SU-DHL-6 (cell line): ENCODE measurements around the gene CTNS.

Source experiments
- H2AFZ ChIP-seq: fragments of 200-600 bp; sonication (generic); 2 replicates; pipeline ENCODE4 v1.6.1; 2014; ENCODE audit warnings: low read depth, mild to moderate bottlenecking, moderate library complexity, mixed read lengths, antibody characterized with exemption, low read length; ENCODE audit not compliant: severe bottlenecking
- H3F3A ChIP-seq: fragments of 200-600 bp; shearing (Covaris generic); 2 replicates; pipeline ENCODE4 v1.6.0; 2016; ENCODE audit warnings: antibody characterized with exemption, mild to moderate bottlenecking; ENCODE audit not compliant: insufficient read depth
- H3K27ac ChIP-seq: fragments of 200-600 bp; sonication (generic); 2 replicates; pipeline ENCODE4 v1.5.1; 2016; ENCODE audit warnings: low read depth, mild to moderate bottlenecking, low read length, moderate library complexity, mixed read lengths
- H3K27me3 ChIP-seq: fragments of 200-600 bp; sonication (generic), shearing (Covaris generic); 2 replicates; pipeline ENCODE4 v1.6.0; 2014; ENCODE audit warnings: mild to moderate bottlenecking, low read length
- H3K36me3 ChIP-seq: fragments of 200-600 bp; sonication (generic); 2 replicates; pipeline ENCODE4 v1.6.1; 2014; ENCODE audit warnings: mild to moderate bottlenecking, low read length, mixed read lengths
- H3K4me2 ChIP-seq: fragments of 300-600, 200-600 bp; shearing (Covaris generic), sonication (generic); 2 replicates; pipeline ENCODE4 v1.6.0; 2014; ENCODE audit warnings: low read length, low read depth, mild to moderate bottlenecking; ENCODE audit not compliant: poor library complexity, severe bottlenecking
- H3K4me3 ChIP-seq: fragments of 200-600 bp; sonication (generic); 2 replicates; pipeline ENCODE4 v1.5.1; 2014; ENCODE audit warnings: antibody characterized with exemption, low read length, mild to moderate bottlenecking, mixed read lengths; ENCODE audit not compliant: insufficient read depth, poor library complexity, severe bottlenecking
- H3K79me2 ChIP-seq: fragments of 200-600 bp; sonication (generic); 2 replicates; pipeline ENCODE4 v1.6.1; 2014; ENCODE audit warnings: mild to moderate bottlenecking, low read length, moderate library complexity; ENCODE audit not compliant: insufficient read depth
- H3K9ac ChIP-seq: fragments of 200-600 bp; sonication (generic); 2 replicates; pipeline ENCODE4 v1.7.0; 2014; ENCODE audit warnings: mild to moderate bottlenecking, low read length
- H3K9me2 ChIP-seq: fragments of 200-600 bp; sonication (generic); replicated peaks from 2 replicates; pipeline ENCODE4 v1.6.1; 2014; ENCODE audit warnings: low read length; ENCODE audit not compliant: insufficient read depth
- H3K9me3 ChIP-seq: fragments of 200-600 bp; sonication (generic); 2 replicates; pipeline ENCODE4 v1.6.1; 2014; ENCODE audit warnings: low read length, mixed read lengths; ENCODE audit not compliant: insufficient read depth
- H4K20me1 ChIP-seq: fragments of 200-600 bp; sonication (generic); 2 replicates; pipeline ENCODE4 v1.6.1; 2014; ENCODE audit warnings: low read depth, mild to moderate bottlenecking, antibody characterized with exemption, low read length, moderate library complexity, mixed read lengths
- EZH2phosphoT487 ChIP-seq: fragments of 200-600 bp; sonication (generic), shearing (Covaris generic); conservative IDR thresholded peaks from 2 replicates; pipeline ENCODE4 v1.6.1; 2018; ENCODE audit warnings: mild to moderate bottlenecking, antibody characterized with exemption, low read length, moderate library complexity, mixed read lengths
- TF ChIP-seq, protein P1 (sequence below): fragments of 200-600 bp; sonication (generic); IDR thresholded peaks from one replicate; pipeline ENCODE4 v1.5.1; 2017; ENCODE audit warnings: antibody characterized with exemption, mild to moderate bottlenecking, low read length, moderate library complexity; ENCODE audit not compliant: insufficient read depth, poor library complexity, severe bottlenecking

Gene CTNS

DNA sequence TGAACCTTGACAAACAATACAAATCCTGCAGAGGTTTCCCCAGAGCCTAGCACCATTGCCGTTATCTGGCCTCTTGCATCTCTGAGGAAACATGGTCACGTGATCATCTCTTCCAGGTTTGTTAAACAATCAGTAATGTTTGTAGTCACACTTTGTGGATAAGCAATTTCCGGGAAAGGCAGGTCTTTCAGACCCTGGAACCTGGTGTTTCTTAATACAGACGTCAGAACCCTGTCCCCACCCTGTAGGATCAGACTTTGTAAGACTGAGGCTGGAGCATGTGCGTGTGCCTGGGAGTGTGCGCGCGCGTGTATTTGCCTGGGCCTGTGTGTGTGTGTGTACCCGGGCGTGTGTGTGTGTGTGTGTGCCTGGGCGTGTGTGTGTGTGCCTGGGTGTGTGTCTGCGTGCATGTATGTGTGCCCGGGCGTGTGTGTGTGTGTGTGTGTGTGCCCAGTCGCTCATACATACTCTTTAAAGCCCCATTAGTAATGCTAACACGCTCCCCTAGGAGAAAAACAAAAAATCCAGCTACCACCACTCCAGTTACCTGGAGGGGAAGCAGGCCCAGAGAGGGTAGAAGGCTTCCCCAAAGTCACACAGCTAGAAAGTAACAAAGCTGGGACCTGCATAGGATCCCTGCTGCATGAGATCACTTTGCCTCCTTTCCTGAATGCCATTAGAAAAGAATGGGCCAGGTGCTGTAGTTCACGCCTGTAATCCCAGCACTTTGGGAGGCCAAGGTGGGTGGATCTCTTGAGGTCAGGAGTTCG lies 5.3 kb downstream of the CTNS start:
- Histone ChIP-seq H3K9ac (no peak overlapping the region), H3K27me3 (no peaks in the 10 kb centered on the region), H2AFZ (no peak overlapping the region), H3K79me2 (no peaks in the 10 kb centered on the region), H3K9me3 (no peaks in the 10 kb centered on the region), H3K27ac (no peak overlapping the region), H3F3A (0 out of 2 replicates have a peak, but pooled peaks cover 4% of the 10 kb centered on the region), H3K36me3 (no peaks in the 10 kb centered on the region), H3K9me2 (no peaks in the 10 kb centered on the region), H3K4me2 (no peak overlapping the region), H4K20me1 (no peaks in the 10 kb centered on the region), H3K4me3 (no peak overlapping the region)
- TF ChIP-seq, protein P1, sequence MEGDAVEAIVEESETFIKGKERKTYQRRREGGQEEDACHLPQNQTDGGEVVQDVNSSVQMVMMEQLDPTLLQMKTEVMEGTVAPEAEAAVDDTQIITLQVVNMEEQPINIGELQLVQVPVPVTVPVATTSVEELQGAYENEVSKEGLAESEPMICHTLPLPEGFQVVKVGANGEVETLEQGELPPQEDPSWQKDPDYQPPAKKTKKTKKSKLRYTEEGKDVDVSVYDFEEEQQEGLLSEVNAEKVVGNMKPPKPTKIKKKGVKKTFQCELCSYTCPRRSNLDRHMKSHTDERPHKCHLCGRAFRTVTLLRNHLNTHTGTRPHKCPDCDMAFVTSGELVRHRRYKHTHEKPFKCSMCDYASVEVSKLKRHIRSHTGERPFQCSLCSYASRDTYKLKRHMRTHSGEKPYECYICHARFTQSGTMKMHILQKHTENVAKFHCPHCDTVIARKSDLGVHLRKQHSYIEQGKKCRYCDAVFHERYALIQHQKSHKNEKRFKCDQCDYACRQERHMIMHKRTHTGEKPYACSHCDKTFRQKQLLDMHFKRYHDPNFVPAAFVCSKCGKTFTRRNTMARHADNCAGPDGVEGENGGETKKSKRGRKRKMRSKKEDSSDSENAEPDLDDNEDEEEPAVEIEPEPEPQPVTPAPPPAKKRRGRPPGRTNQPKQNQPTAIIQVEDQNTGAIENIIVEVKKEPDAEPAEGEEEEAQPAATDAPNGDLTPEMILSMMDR: no peak
- no peak for TF ChIP-seq EZH2phosphoT487

DNA sequence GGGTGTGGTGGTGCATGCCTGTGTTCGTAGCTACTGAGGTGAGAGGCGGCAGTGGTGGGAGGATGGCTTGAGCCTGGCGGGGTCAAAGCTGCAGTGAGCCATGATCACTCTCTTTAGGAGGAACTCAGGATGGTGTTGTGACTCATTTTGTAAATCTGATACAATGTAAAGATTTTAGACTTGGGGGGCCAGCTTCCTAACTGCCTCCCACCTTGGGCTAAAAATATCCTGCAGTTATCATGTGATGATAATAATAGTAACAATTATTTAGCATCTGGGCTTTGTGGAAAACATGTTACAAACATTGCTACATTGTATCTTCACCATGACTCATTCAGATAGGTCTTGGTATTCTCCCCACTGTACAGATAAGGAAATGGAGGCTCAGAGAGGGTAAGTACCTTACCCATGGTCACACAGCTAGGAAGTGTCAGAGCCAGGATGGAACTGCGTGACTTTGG lies 7.4 kb downstream of the CTNS start:
- no peaks in the 10 kb centered on the region for H3K27me3 ChIP-seq
- H3K79me2 ChIP-seq: no peaks in the 10 kb centered on the region
- no peaks in the 10 kb centered on the region for H3K36me3 ChIP-seq
- no peak overlapping the region for H3K27ac ChIP-seq
- H4K20me1 ChIP-seq: no peaks in the 10 kb centered on the region
- no peak for TF ChIP-seq EZH2phosphoT487
- TF ChIP-seq, protein P1: no peak
- no peak overlapping the region for H3K4me3 ChIP-seq
- H2AFZ ChIP-seq: no peak overlapping the region
- no peak overlapping the region for H3K4me2 ChIP-seq
- no peaks in the 10 kb centered on the region for H3K9me3 ChIP-seq
- H3F3A ChIP-seq: 0 out of 2 replicates have a peak, but pooled peaks cover 4% of the 10 kb centered on the region
- no peaks in the 10 kb centered on the region for H3K9me2 ChIP-seq
- no peak overlapping the region for H3K9ac ChIP-seq

DNA sequence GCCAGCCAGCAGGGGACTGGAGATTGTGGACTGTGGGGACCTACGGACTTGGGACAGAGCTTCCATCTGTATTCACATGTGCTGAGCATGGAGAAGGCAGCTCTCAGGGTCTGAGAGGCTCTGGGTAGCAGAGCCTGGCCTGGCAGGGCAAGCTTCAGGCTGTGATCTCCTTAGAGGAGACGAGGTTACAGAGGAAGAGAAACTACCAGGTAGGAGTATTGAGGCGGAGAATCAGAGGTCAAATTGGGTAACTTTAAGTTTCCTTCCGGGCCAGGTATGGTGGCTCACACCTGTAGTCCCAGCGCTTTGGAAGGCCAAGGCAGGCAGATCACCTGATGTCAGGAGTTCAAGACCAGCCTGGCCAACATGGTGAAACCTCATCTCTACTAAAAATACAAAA lies 8.8 kb downstream of the CTNS start:
- H2AFZ ChIP-seq: no peak overlapping the region
- H3K27ac ChIP-seq: no peak overlapping the region
- H3F3A ChIP-seq: no peaks in the 10 kb centered on the region
- no peaks in the 10 kb centered on the region for H3K36me3 ChIP-seq
- H3K4me3 ChIP-seq: no peak overlapping the region
- no peaks in the 10 kb centered on the region for H3K79me2 ChIP-seq
- no peaks in the 10 kb centered on the region for H3K27me3 ChIP-seq
- no peak overlapping the region for H3K4me2 ChIP-seq
- TF ChIP-seq, protein P1: no peak
- TF ChIP-seq EZH2phosphoT487: no peak
- no peaks in the 10 kb centered on the region for H3K9me3 ChIP-seq
- no peak overlapping the region for H3K9ac ChIP-seq
- H4K20me1 ChIP-seq: no peaks in the 10 kb centered on the region
- no peaks in the 10 kb centered on the region for H3K9me2 ChIP-seq
